Measurements from ENCODE around the gene KLC4.
A peak's percentile ranks its signal among the peaks of the same experiment; 100 is the strongest.
"Not testable (repeated sequence)": the region's sequence is repeated elsewhere in the genome, so short reads cannot be mapped to it uniquely, and the experiment has no call there.

Gene KLC4

DNA sequence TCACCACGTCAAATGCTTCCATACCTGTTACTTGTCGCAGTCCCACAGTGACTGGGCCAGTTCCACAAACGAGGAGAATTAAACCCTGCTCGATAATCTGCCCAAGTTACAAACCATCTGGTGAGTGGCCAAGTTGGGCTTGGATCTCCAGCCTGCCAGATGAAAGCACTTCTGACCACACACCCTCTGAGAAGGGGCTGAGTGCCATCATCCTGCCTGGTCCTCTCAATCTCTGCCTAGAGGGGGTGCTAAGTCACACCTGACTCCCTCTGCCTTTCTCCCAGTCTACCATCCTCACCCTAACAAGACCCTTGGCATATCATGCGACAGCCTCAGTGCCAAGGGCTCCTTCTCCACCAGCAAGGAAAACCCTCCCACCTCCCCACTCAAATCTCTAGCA, 22.2 kb upstream of the KLC4 start:
- DNase-seq, result no peak

DNA sequence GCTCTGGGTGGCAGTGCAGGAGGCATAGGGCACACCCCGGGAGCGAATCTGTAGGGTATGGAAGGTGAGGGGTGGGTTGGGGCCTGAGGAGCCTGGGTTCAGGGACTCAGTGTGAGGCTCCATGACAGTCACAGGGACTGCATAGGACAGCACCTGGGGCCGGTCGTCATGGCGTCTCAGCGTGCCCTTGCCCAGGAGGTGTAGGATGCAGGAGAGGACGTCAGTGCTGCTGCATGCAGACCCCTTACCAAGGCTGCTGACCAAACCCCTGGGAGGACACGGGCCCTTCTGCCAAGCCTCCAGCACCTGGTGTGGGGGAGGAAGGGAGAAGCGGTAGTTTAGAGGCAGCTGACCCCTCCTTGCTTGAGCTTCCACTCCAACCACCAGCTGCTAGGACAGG, 21.7 kb upstream of the KLC4 start:
- no peak for DNase-seq

DNA sequence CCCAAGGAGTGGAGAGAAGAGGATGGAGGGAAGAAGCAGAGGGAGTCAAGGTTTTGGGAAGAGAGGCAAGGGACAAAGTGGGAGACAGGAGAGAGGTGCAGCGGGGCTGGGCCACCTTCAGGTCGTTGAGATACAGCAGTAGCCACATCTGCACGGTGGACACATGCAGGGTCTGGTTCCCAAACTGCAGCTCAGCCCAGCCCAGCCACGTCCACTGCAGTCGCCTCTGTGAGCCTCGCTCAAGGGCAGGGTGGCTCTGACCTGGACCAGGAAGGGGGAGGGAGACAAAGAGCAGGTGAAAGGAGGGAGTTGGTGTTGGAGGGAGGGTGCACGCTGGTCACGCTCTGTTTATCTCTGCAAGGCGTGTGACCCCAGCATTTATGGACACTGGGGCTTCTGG, 20.7 kb upstream of the KLC4 start:
- no peak for DNase-seq

DNA sequence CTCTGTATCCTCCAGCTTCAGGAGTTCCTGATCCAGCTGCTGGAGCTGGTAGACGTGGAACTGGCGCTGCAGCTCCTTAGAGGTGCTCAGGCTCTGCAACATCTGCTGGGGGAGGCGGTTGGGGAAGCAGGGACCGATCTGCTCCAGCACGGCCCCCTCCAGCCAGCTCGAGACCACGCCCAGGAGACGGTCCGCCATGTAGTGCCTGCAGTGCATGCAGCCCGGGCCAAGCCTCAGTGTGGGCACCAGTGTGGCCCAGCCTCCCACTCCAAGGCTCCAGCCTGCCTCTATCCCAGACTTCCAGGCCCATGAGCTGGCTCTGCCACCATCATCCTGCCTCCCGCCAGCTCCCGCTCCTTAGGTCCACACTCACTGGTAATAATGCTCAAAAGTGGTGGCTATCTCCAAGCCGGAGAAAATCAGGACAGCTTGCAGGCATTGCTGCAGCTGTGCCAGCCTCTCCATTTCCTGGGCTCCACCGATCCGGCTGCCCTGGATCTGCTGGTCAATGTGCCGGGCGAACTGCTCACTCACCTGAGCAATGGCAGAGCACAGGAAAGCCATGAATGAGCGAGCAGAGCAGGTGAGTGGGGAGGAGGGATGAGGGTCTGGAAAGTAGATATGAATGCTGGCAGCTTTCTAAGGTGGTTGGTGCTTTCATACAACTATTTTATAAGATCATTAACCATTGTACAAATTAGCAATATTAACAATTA, 18.7 kb upstream of the KLC4 start:
- DNase-seq, result no peak

DNA sequence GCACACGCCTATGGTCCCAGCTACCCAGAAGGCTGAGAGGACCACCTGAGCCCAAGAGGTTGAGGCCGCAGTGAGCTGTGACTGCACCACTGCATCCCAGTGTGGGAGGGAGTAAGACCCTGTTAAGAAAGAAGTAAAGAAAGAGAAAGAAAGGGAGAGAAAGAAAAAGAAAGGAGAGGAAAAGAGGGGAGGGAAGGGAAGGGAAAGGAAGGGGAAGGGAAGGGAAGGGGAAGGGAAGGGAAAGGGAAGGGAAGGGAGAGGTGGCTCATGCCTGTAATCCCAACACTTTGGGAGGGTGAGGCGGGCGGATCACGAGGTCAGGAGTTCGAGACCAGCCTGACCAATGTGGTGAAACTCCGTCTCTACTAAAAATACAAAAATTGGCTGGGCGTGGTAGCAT, 18.0 kb upstream of the KLC4 start:
- DNase-seq, result not testable (repeated sequence)

DNA sequence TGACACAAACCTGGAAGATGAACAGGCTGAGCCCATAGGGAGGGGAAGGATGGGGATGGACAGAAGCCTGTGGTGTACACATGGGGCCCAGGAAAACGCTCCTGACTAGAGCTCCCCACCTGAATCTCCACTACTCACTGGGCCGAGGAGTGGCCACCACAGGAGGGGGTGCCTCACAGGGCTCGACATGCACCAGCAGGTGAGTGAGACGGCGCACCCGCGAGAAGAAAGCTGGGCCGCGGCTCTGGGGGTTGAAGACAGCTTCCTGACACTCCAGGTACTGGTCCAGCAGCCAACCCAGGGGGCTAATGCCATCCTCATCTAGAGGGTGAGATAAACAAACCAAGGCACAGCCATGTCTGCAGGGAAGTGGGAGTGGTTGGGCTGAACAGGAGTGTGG, 16.1 kb upstream of the KLC4 start:
- no peak for DNase-seq

DNA sequence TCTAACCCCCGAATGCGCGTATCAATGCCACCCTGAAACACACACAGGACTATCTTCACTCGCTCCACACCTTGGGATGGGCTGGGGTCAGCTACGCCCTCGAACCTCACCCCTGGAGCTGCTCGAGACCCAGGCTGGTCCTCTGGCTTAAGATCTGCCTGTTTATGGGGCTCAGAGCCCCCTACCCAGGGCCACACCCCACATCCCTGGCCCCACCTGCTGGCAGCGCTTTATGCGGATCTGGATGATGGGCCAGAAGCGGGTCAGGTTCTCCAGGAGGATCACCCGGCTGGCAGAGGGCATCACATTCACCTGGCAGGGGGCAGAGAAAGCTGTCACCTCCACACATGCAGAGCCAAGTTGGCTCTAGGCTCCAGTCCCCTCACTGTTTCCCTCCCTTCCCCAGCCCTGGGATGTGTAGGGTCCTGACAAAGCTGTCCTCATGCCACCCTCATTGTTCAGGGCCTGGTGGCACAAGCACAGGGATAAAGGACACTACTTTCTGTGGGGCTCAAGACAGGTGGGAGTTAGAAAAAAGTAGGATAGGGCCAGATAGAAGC, 14.0 kb upstream of the KLC4 start:
- DNase-seq, result no peak

DNA sequence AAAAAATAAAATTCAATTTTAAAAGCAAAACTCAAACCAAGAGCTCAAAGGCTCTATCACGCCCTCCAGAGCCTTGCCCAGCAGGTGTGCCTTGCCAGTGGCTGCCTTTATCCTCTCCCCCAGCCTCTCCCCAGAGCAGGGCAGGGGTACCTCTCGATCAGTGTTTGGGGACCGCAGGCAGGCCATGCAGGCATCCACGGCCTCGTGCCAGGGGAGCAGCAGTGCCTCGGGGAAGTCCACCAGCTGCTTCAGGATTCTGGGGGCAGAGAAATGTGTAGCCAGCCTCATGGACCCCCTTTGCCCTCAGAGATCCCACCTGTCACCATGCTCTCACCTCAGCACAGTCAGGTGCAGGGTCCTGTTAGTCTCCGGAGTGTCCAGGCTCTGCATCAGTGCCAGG, 11.4 kb upstream of the KLC4 start:
- no peak for DNase-seq

DNA sequence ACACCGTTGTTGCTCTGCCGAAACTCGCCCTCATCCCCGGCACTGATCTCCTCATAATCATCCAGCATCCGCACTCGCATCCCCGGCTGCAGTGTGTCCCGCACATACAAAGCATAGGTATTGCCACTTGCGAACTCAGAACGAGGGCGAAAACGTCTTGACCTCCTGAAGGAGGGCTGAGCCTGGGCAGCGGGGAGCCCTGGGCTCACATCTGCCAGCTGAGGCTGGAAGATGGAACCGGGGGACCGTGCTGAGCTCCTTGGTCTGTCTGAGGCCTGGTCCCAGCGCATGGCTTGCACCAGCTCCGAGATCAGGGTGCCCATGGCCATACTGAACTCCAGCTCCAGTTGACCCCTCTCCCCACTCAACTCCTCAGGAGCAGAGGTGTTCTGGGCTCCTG, 8.4 kb upstream of the KLC4 start:
- DNase-seq, result no peak

DNA sequence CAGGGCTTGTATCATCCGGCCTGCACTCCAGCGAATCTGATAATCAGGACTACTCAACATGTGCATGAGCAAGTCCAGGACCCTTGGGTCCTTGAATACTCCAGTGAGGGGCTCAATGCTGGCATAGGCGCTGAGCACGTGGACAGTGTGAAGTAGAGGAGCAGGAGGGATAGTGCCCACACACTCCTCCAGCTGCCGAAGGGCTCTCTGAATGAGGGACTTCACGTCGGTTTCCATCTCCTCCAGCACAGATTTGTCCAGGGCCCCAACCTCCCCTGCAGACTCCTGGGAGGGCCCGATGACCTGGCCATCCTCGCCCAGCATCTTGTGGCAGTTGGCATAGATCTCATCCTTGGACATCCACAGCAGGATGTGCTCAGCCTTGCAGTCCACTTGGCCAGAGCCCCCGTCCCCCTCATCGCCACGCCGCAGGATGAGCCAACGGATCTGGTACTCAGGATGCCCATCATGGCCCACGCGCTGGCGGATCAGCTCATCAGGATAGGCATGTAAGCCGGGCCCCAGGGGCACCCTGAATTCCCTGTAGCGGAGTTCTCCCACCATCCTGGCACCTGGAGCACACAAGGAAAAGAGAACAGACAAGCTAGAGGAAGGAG, 7.1 kb upstream of the KLC4 start:
- DNase-seq, result no peak

DNA sequence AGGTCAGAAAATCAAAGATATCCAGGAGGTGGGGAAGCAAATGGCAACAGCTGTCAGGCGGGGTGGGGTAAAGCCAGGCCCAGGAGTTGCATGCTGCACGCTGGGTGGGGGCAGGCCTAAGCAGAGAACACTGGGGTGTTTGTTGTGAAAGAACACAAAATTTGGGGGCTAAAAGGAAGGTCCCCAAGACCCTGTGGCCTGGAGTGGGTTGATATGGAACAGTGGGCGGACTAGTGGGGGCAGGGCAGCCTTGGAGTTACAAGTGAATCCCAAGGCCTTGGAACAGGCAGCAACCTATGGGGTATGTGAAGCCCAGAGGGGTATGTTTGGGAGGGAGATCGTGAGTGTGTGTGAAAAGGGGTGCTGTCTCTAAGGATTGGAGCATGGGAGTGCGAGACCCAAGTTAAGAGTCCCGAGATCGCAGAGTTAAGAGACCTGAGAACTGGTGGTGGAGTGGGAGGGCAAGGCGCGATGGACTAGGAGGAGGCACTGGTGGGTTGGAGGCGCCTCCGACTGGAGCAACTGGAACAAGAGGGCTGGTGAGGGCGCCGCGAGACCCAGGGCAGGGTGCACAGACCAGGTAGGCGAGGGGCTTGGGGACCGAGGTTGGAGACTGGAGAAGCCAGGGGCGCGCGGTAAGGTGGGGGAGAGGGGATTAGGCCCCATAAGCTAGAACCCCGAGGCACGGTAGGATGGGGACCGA, 6.4 kb upstream of the KLC4 start:
- no peak for DNase-seq

DNA sequence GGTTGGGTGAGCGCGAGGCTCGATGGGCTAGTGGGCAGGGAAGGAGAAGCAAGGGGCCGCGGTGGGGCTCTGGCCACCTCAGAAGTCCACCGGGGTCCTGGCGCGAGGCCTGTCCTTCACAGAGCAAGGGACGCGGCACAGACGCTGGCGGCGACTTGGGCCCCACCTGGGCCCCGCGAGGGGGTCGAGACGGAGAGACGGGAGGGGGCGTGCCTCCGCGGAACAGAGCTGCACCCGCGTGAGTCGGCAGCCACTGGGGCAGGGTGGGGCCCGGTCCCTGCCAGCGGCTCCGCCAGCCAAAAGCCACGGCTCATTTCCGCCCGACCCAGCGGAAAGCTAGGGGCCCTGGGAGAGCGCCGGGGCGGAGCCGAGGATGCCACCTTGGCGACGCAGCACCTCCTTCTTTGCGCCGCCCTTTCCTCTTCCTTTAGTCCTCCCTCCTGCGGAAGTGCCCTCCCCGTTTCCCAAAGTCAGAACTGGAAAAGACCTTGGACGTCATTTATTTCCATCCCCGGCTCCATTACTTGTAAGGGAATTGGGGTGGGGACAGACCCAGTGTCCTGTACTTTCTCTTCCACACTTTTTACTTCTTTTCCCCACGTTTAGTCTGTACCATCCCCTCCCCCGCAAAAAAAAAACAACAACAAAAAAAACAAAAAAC, 5.8 kb upstream of the KLC4 start, which contains the start of gene CUL7:
CUL7 (minus strand) TSS at position 307 of the 661 bp plus-strand sequence. CDS start 1,063 bp downstream, outside the sequence.
- DNase-seq, result peak; percentile 92

DNA sequence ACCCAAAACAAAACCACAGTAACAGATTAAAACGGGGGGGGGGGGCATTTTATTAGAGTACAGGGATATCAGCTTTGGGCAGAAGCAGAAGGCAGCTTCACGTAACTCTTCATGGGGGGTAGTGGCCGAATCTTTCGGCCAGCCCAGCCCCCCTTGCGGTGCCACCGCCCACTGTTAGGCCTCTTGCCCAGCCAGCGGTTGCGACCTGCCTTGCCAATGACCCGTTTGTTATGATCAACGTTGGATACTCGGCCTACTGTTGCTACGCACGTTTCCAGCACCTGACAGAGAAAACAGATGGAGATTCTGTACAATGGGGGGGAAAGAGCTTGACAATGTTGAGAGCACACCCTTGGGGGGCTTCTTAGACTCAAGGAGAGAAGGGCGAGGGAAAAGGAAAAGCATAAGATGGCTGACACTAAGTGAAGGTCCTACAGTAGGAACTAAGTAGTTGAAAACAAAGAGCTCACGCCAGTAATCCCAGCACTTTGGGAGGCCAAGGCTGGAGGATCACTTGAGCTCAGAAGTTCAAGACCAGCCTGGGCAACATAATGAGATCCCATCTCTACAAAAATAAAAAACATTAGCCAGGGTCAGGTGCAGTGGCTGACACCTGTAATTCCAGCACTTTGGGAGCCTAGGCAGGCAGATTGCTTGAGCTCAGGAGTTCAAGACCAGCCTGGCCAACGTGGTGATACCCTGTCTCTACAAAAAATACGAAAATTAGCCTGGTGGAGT, 5.1 kb upstream of the KLC4 start:
- no peak for DNase-seq

DNA sequence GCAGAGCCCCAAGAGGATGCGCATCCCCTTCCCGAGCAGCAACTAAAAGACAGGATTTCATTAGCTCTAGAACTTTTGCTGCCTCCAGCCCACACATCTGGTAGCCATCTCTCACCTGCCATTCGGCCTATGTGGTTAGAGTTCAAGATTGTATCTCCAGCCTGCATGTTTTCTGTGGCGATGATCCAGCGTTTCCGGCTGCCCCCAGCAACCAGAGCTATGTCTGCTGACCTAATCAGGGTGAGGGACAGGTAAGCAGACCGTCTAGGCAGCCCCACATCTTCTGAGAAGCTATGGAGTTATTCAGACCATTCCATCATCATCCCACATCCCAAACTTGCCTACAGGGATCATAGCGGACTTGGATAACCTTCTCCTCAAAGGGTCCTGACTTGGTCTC, 3.5 kb upstream of the KLC4 start:
- DNase-seq, result no peak

DNA sequence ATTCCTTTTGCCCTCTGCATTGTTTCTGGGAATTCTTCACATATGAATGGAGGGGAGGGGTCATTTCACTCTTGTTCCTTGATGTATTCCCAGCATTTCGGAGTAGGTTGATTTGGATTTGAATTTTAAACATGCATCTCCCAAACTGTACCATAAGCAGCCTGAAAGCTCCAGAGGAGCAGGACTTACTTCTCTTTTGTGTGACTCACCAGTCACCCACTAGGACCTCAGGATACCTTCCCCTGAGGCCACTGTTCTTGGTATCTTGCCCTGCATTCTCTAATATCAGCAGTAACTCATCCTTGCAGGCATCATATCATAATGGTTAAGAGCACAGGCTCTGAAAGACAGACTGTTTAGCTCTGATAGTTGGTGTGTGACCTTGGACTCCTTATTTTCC, 900 bp upstream of the KLC4 start:
- DNase-seq, result no peak

DNA sequence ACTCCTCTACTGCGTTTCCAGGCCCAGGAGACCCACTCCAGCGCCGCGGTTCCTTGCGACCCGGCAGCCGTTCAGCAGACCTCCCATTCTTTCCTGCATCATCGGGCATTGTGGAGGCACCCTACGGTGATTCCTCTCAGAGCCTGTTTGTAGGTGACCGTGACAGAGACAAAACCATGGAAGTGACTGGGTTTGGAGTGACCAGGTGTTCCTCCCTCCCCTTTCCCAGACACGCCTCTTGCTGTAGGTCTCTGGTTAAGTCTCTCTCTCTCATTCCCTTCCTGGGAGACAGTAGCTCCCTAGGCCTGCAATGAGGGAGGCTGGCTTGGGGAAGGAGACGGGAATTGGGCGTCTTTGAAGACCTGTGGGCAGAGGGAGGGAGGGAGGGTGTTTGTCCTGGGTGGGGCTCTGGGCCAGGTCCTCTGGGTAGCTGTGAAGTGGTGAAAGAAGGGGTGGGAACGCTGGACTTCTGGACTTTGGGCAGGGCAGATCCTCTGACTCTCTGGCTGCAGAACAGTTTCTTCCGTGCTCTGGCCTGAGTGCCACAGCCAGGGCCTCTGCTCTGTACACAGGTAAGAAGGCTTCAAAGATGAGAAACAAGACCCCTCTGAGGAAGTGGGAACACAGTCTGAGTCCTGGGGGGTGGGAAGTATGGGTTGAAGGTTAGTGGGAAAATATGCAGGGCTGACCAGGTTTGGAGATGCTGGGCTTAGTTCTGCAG, 763 bp downstream of the KLC4 start:
- DNase-seq, result no peak

DNA sequence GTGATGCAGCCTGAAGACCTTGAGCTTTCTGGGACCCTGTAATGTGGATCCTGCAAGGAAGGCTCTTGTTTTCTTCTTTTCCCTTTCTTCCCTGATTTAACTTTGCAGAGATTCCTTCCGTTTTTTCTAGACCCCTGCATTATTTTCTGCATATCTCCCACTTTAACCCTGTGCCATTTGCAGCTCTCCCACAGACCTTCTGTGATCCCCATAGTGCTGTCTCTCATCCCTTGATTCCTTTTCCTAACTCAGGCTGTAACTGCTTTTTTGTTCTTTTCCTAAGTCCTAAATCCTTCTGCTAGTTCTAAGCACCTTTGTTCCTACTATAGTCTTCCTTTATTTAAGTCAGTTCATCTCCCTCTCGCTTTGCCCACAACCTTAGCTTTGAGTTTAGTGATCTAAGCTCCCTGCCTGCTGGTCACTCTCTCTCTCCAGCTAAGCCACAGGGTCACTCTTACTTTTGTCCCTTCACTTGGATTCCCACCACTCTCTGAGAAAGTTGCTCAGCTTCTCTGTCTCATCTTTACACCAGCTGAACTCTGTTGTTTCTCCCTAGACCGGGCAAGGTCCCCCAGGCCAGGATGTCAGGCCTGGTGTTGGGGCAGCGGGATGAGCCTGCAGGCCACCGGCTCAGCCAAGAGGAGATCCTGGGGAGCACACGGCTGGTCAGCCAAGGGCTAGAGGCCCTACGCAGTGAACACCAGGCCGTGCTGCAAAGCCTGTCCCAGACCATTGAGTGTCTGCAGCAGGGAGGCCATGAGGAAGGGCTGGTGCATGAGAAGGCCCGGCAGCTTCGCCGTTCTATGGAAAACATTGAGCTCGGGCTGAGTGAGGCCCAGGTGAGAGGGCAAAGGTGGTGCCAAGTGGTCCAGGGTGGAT, 1.6 kb downstream of the KLC4 start:
- no peak for DNase-seq

DNA sequence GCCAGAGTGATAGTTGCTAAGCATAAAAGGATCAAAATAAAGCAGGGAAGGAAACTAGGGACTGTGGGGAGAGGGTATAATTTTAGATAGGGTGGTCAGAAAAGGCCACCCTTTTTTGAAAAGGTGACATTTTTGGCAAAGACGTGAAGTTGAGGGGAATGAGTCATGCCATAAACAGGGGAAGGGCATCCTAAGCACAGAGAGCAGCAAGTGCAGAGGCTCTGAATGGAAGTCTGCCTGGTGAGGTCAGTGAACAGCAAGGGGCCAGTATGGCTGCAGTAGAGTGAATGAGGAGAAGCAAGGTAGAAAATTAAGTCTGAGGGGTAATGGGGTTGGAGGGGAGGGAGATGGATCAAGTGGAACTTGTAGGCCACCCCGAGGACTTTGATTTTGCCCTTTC, 2.4 kb downstream of the KLC4 start:
- DNase-seq, result no peak

DNA sequence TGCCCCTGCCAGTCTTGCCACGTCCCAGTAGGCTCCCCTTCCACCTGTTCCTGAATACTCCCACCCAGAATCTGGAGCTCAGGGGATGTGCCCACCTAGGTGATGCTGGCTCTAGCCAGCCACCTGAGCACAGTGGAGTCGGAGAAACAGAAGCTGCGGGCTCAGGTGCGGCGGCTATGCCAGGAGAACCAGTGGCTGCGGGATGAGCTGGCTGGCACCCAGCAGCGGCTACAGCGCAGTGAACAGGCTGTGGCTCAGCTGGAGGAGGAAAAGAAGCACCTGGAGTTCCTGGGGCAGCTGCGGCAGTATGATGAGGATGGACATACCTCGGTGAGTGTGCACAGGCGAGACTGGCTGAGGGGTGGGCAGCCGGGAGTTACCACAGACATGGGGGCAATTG, 3.4 kb downstream of the KLC4 start:
- no peak for DNase-seq

DNA sequence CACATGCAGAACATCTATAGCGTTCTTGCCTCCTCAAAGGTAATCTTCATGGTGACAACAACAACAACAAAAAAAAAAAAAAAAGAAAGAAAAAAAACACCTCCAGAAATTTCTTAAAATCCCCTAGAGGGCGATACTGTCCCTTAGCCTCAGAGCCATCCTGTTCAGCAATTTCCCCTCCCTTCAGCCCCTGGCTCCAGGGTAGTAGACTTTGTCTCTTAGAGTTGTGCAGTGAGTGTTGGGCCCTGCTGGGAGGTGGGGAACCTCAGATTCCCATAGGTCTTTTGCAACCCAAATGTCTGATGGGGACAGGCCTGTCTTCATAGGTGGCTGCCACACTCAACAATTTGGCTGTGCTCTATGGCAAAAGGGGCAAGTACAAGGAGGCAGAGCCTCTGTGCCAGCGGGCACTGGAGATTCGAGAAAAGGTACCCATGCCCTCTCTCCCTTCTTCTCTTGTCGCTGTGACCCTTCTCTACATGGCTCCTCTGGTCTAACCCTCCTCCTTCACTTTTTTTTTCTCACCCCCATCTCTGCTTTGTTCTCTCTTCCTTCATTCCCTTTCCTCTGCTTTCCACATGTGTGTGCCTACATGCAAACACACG, 10.7 kb downstream of the KLC4 start:
- no peak for DNase-seq

All from NCI-H774 (cell line).